Activated T-cell treated with anti-CD3 and anti-CD28 coated beads for 48 hours (primary cell): ENCODE measurements around the gene UQCRHL.

Experiments used
- DNase-seq: peaks from one replicate; pipeline ENCODE4 v3.0.0-alpha.2; 2020; ENCODE audit warnings: low read depth

The UQCRHL gene

GRCh38 chr1:15797614-15798390 lies 9.6 kb downstream of the UQCRHL start:
- no peak for DNase-seq

GRCh38 chr1:15796086-15796462 lies 11.4 kb downstream of the UQCRHL start:
- no peak for DNase-seq

GRCh38 chr1:15788624-15789301 lies 18.7 kb downstream of the UQCRHL start:
- no peak for DNase-seq

- no peak for DNase-seq
Measured at GRCh38 chr1:15786581-15786980, 20.9 kb downstream of the UQCRHL start.

GRCh38 chr1:15785683-15786082 lies 21.8 kb downstream of the UQCRHL start:
- DNase-seq, result no peak

GRCh38 chr1:15777909-15778707 lies 29.3 kb downstream of the UQCRHL start:
- DNase-seq, result no peak

- DNase-seq, result no peak
Measured at GRCh38 chr1:15775706-15776105, 31.7 kb downstream of the UQCRHL start.

GRCh38 chr1:15771836-15772515 lies 35.5 kb downstream of the UQCRHL start:
- DNase-seq, result no peak

GRCh38 chr1:15770313-15770962 lies 37.0 kb downstream of the UQCRHL start:
- no peak for DNase-seq

GRCh38 chr1:15768388-15768787 lies 39.1 kb downstream of the UQCRHL start:
- no peak for DNase-seq

GRCh38 chr1:15767941-15768340 lies 39.5 kb downstream of the UQCRHL start:
- DNase-seq, result no peak

GRCh38 chr1:15765495-15766194 lies 41.8 kb downstream of the UQCRHL start:
- no peak for DNase-seq

GRCh38 chr1:15764890-15765289 lies 42.6 kb downstream of the UQCRHL start:
- DNase-seq, result no peak

GRCh38 chr1:15764269-15764764 lies 43.1 kb downstream of the UQCRHL start:
- DNase-seq, result no peak

GRCh38 chr1:15762546-15762945 lies 44.9 kb downstream of the UQCRHL start:
- DNase-seq, result no peak

- no peak for DNase-seq
Measured at GRCh38 chr1:15761366-15762128, 45.9 kb downstream of the UQCRHL start.

GRCh38 chr1:15760520-15761211 lies 46.8 kb downstream of the UQCRHL start:
- no peak for DNase-seq

- DNase-seq, result no peak
Measured at GRCh38 chr1:15758953-15759661, 48.3 kb downstream of the UQCRHL start.
